HCT116 (cell line): Measurements from ENCODE around the gene SYCE3. TPM values are rescaled to one million over a fixed set of nuclear protein-coding genes. Genes with fewer than 3 reads are reported as not detected.

Experiments used
- ATAC-seq: fragments of 200-7000 bp; cut with Tn5 transposase; 2 replicates; pipeline ENCODE4 v1.9.1; 2020; ENCODE audit warnings: mild to moderate bottlenecking, moderate library complexity
- BruUV-seq: library from RNA; stranded (reverse); fragments of 400-500 nt; replicated peaks from 2 replicates; lab custom pipeline; 2021; lab: Mats Ljungman, UMichigan
- CTCF ChIA-PET: fragments of 300-600 bp; sonication (Branson Sonifier 250); formaldehyde crosslinking; loops from one replicate; lab custom pipeline; 2021; ENCODE audit warnings: antibody characterized with exemption; lab: Charles Lee
- POLR2A ChIA-PET: fragments of 300-600, 350-600 bp; sonication (Branson Sonifier 250); formaldehyde crosslinking; loops from one replicate; lab custom pipeline; 2021; ENCODE audit warnings: antibody characterized with exemption; lab: Charles Lee
- RAD21 ChIA-PET, 2 experiments: fragments of 300-600 bp; sonication (Branson Sonifier 250); formaldehyde crosslinking; loops; one replicate each; lab custom pipeline; 2023; ENCODE audit warnings: low total read pairs in 2 of 2; ENCODE audit not compliant: uncharacterized antibody in 2 of 2, unreplicated experiment in 2 of 2, low non-redundant PET in 1 of 2; lab: Charles Lee
- DNase-seq: peaks from one replicate; pipeline ENCODE4 v3.0.0-alpha.2; 2010; ENCODE audit warnings: low read depth, low spot score
- H2AFZ ChIP-seq: fragments of 200-600 bp; shearing (Covaris generic), sonication (generic); 2 replicates; pipeline ENCODE4 v1.6.1; 2017; ENCODE audit warnings: low read depth, mixed run types, mixed read lengths, antibody characterized with exemption, low read length; ENCODE audit not compliant: poor library complexity, severe bottlenecking
- H3K27ac ChIP-seq: 2 replicates; pipeline ENCODE4 v1.5.1; 2012; ENCODE audit warnings: low read depth, low read length
- H3K27me3 ChIP-seq: fragments of 200-600 bp; sonication (generic); 2 replicates; pipeline ENCODE4 v1.6.1; 2016; ENCODE audit warnings: mixed run types, low read length, mixed read lengths; ENCODE audit not compliant: insufficient read depth
- H3K36me3 ChIP-seq, 2 experiments: fragments of 200-500 bp in 1 of 2; fragments of 200-600 bp in 1 of 2; sonication (Bioruptor generic) in 1 of 2; sonication (generic) in 1 of 2; 2 replicates each; pipeline versions ENCODE4 v1.5.1 to v1.6.1; 2014 to 2016; ENCODE audit warnings: low read length in 2 of 2, inconsistent platforms in 1 of 2, mixed read lengths in 1 of 2, mixed run types in 1 of 2; ENCODE audit not compliant: insufficient read depth in 2 of 2, control insufficient read depth in 1 of 2
- H3K4me1 ChIP-seq, 2 experiments: fragments of 200-600 bp in 1 of 2; sonication (generic) in 1 of 2; 2 replicates each; pipeline versions ENCODE4 v1.5.1 to v1.6.1; 2012 to 2017; ENCODE audit warnings: low read length in 2 of 2, inconsistent platforms in 1 of 2, mild to moderate bottlenecking in 1 of 2, mixed read lengths in 1 of 2, mixed run types in 1 of 2, moderate library complexity in 1 of 2; ENCODE audit not compliant: insufficient read depth in 2 of 2, control insufficient read depth in 1 of 2
- H3K4me2 ChIP-seq: fragments of 200-600 bp; sonication (generic); 2 replicates; pipeline ENCODE4 v1.6.1; 2017; ENCODE audit warnings: mixed run types, low read length, mixed read lengths
- H3K4me3 ChIP-seq, 2 experiments: fragments of 200-600 bp in 1 of 2; sonication (generic) in 1 of 2; replicated peaks in 1 of 2; 2 replicates each; pipeline ENCODE4 v1.5.1; 2011 to 2016; ENCODE audit warnings: low read length in 2 of 2, control low read depth in 1 of 2, low read depth in 1 of 2, mild to moderate bottlenecking in 1 of 2, mixed read lengths in 1 of 2, mixed run types in 1 of 2
- H3K79me2 ChIP-seq: fragments of 200-600 bp; sonication (generic); 2 replicates; pipeline ENCODE4 v1.6.1; 2017; ENCODE audit warnings: mild to moderate bottlenecking, mixed run types, low read length, moderate library complexity, mixed read lengths; ENCODE audit not compliant: insufficient read depth
- H3K9ac ChIP-seq: fragments of 200-600 bp; sonication (generic); 2 replicates; pipeline ENCODE4 v1.6.1; 2016; ENCODE audit warnings: low read length, mixed read lengths
- H3K9me2 ChIP-seq: fragments of 200-600 bp; sonication (generic), shearing (Covaris generic); 2 replicates; pipeline ENCODE4 v1.6.1; 2017; ENCODE audit warnings: mixed run types, mild to moderate bottlenecking, moderate library complexity; ENCODE audit not compliant: insufficient read depth
- H3K9me3 ChIP-seq, 2 experiments: fragments of 200-500 bp in 1 of 2; fragments of 200-600 bp in 1 of 2; sonication (Bioruptor generic) in 1 of 2; sonication (generic) in 1 of 2; 2 replicates each; pipeline ENCODE4 v1.6.1; 2014 to 2017; ENCODE audit warnings: low read length in 2 of 2, mixed read lengths in 2 of 2, inconsistent platforms in 1 of 2, low read depth in 1 of 2, mild to moderate bottlenecking in 1 of 2, mixed run types in 1 of 2, moderate library complexity in 1 of 2; ENCODE audit not compliant: control insufficient read depth in 1 of 2, insufficient read depth in 1 of 2
- H4K20me1 ChIP-seq: fragments of 200-600 bp; sonication (generic), shearing (Covaris generic); 2 replicates; pipeline ENCODE4 v1.6.1; 2017; ENCODE audit warnings: mixed run types, mild to moderate bottlenecking, moderate library complexity; ENCODE audit not compliant: insufficient read depth
- ATF3 ChIP-seq: IDR thresholded peaks from 2 replicates; pipeline ENCODE4 v1.6.1; 2012
- CBX3 ChIP-seq: IDR thresholded peaks from 2 replicates; pipeline ENCODE4 v1.6.1; 2012; ENCODE audit warnings: low read depth
- CEBPB ChIP-seq: IDR thresholded peaks from 2 replicates; pipeline ENCODE4 v1.6.1; 2012; ENCODE audit warnings: low read depth
- CTCF ChIP-seq, 3 experiments: fragments of 200-600 bp in 1 of 3; sonication (generic) in 1 of 3; IDR thresholded peaks in 2 of 3; conservative IDR thresholded peaks in 1 of 3; 2 replicates each; pipeline ENCODE4 v1.5.1; 2012 to 2017; ENCODE audit warnings: low read depth in 2 of 3, low read length in 2 of 3, antibody characterized with exemption in 1 of 3, borderline replicate concordance in 1 of 3, control low read depth in 1 of 3, mild to moderate bottlenecking in 1 of 3, mixed read lengths in 1 of 3, mixed run types in 1 of 3, moderate library complexity in 1 of 3; ENCODE audit not compliant: insufficient read depth in 1 of 3
- ELF1 ChIP-seq: IDR thresholded peaks from 2 replicates; pipeline ENCODE4 v1.6.1; 2012; ENCODE audit warnings: low read depth, borderline replicate concordance
- EZH2 ChIP-seq: fragments of 200-600 bp; sonication (generic); IDR thresholded peaks from 2 replicates; pipeline ENCODE4 v1.6.1; 2017; ENCODE audit warnings: antibody characterized with exemption, mixed run types
- EZH2phosphoT487 ChIP-seq: fragments of 200-600 bp; IDR thresholded peaks from 2 replicates; pipeline ENCODE4 v1.6.1; 2018; ENCODE audit warnings: antibody characterized with exemption, borderline replicate concordance
- POLR2A ChIP-seq: IDR thresholded peaks from 2 replicates; pipeline ENCODE4 v1.7.0; 2011; ENCODE audit warnings: borderline replicate concordance; ENCODE audit not compliant: insufficient read depth, insufficient read length; ENCODE audit errors: extremely low read depth
- POLR2AphosphoS5 ChIP-seq: IDR thresholded peaks from 2 replicates; pipeline ENCODE4 v1.6.1; 2011; ENCODE audit warnings: mild to moderate bottlenecking, low read depth, low read length, moderate library complexity
- RAD21 ChIP-seq: IDR thresholded peaks from 2 replicates; pipeline ENCODE4 v1.6.1; 2012; ENCODE audit warnings: low read depth, mild to moderate bottlenecking
- REST ChIP-seq: IDR thresholded peaks from 2 replicates; pipeline ENCODE4 v1.6.1; 2012; ENCODE audit warnings: low read depth
- SP1 ChIP-seq: IDR thresholded peaks from 2 replicates; pipeline ENCODE4 v1.6.1; 2012; ENCODE audit warnings: low read depth
- SRF ChIP-seq: IDR thresholded peaks from 2 replicates; pipeline ENCODE4 v1.6.1; 2012; ENCODE audit warnings: low read depth
- TCF7L2 ChIP-seq: IDR thresholded peaks from 2 replicates; pipeline ENCODE4 v1.7.0; 2011; ENCODE audit warnings: borderline replicate concordance, inconsistent platforms; ENCODE audit not compliant: insufficient read depth, insufficient read length; ENCODE audit errors: extremely low read depth
- YY1 ChIP-seq: IDR thresholded peaks from 2 replicates; pipeline ENCODE4 v1.6.1; 2011; ENCODE audit warnings: low read length, low read depth, moderate library complexity, mild to moderate bottlenecking; ENCODE audit not compliant: insufficient replicate concordance; ENCODE audit errors: extremely low read depth
- ZBTB33 ChIP-seq: IDR thresholded peaks from 2 replicates; pipeline ENCODE4 v1.6.1; 2011; ENCODE audit warnings: mild to moderate bottlenecking, low read length, moderate library complexity; ENCODE audit not compliant: insufficient replicate concordance; ENCODE audit errors: extremely low read depth
- ZFX ChIP-seq: fragments of 450-650 bp; IDR thresholded peaks from 2 replicates; pipeline ENCODE4 v1.6.1; 2017
- ZNF274 ChIP-seq: fragments of 200-500 bp; sonication (Bioruptor generic); IDR thresholded peaks from 2 replicates; pipeline ENCODE4 v1.6.1; 2014; ENCODE audit warnings: mild to moderate bottlenecking, low read depth, low read length, inconsistent platforms
- intact Hi-C: fragments of 100-400 bp; cut with micrococcal nuclease; formaldehyde crosslinking; loops from 2 replicates; pipeline ENCODE4 v1.10.0; 2022
- total RNA-seq: library from RNA; stranded (reverse); gene quantifications from one replicate; pipeline ENCODE4 v1.2.1, GENCODE V29; 2021; ENCODE audit not compliant: unreplicated experiment

Gene SYCE3
- total RNA-seq, 1 experiment from 2014 or later, result not detected

GRCh38 chr22:50585238-50585637, 22.5 kb upstream of the SYCE3 start:
- POLR2A ChIA-PET, result no interaction called here

More at GRCh38 chr22:50585238-50585637, 22.5 kb upstream of the SYCE3 start:
- Histone ChIP-seq H4K20me1 (no peaks in the 10 kb centered on the region), H2AFZ (no peak overlapping the region), H3K79me2 (peaks cover 17% of the 10 kb centered on the region; the same call in 1 of the 2 replicates), H3K9ac (no peak overlapping the region), H3K4me2 (no peak overlapping the region), H3K4me3 (no peak overlapping the region), H3K36me3 (no peaks in the 10 kb centered on the region), H3K9me2 (no peaks in the 10 kb centered on the region), H3K4me1 (peaks cover 5 to 24% of the 10 kb centered on the region in 2 experiments), H3K27me3 (no peaks in the 10 kb centered on the region), H3K9me3 (no peaks in the 10 kb centered on the region), H3K27ac (no peak overlapping the region)
- no peak for TF ChIP-seq CTCF (IDR thresholded peaks at IDR 0.05 in 2 of 3, conservative IDR thresholded peaks at IDR 0.05 in 1 of 3; ENCODE audit: borderline replicate concordance in 1 of 3, insufficient read depth in 1 of 3, low read depth in 2 of 3, low read length in 2 of 3)
- TF ChIP-seq ELF1, result no peak
- no peak for TF ChIP-seq POLR2AphosphoS5
- TF ChIP-seq EZH2, result no peak
- TF ChIP-seq SP1, result no peak
- no peak for TF ChIP-seq REST
- TF ChIP-seq YY1, result no peak
- no peak for TF ChIP-seq CEBPB
- TF ChIP-seq EZH2phosphoT487, result no peak
- no peak for TF ChIP-seq CBX3
- no peak for TF ChIP-seq ATF3
- no peak for TF ChIP-seq ZFX
- no peak for TF ChIP-seq TCF7L2
- TF ChIP-seq SRF, result no peak
- TF ChIP-seq ZNF274, result no peak
- no peak for TF ChIP-seq RAD21
- TF ChIP-seq ZBTB33, result no peak
- TF ChIP-seq POLR2A, result no peak
- intact Hi-C loops, result no loop called here
- no peak for ATAC-seq
- BruUV-seq, result no TSS peak
- ChIA-PET RAD21 (no interaction called here), CTCF (no interaction called here)
- DNase-seq, result no peak
